Fibroblast of mammary gland (primary cell): ENCODE measurements around the gene KCNS1.

Experiments
- DNase-seq: peaks from one replicate; pipeline ENCODE4 v3.0.0-alpha.2; 2010; ENCODE audit warnings: low read depth
- H3K4me3 ChIP-seq: 2 replicates; pipeline ENCODE4 v1.5.1; 2011; ENCODE audit warnings: low read depth, mild to moderate bottlenecking, low read length, moderate library complexity; ENCODE audit not compliant: control insufficient read depth
- TF ChIP-seq, protein P1 (sequence below): conservative IDR thresholded peaks from 2 replicates; pipeline ENCODE4 v1.5.1; 2011; ENCODE audit warnings: low read depth, low read length, inconsistent platforms; ENCODE audit not compliant: control insufficient read depth, insufficient read depth

Gene KCNS1

GRCh38 chr20:45061244-45061643 lies 39.7 kb downstream of the KCNS1 start:
- H3K4me3 ChIP-seq: no peak overlapping the region
- TF ChIP-seq, protein P1, sequence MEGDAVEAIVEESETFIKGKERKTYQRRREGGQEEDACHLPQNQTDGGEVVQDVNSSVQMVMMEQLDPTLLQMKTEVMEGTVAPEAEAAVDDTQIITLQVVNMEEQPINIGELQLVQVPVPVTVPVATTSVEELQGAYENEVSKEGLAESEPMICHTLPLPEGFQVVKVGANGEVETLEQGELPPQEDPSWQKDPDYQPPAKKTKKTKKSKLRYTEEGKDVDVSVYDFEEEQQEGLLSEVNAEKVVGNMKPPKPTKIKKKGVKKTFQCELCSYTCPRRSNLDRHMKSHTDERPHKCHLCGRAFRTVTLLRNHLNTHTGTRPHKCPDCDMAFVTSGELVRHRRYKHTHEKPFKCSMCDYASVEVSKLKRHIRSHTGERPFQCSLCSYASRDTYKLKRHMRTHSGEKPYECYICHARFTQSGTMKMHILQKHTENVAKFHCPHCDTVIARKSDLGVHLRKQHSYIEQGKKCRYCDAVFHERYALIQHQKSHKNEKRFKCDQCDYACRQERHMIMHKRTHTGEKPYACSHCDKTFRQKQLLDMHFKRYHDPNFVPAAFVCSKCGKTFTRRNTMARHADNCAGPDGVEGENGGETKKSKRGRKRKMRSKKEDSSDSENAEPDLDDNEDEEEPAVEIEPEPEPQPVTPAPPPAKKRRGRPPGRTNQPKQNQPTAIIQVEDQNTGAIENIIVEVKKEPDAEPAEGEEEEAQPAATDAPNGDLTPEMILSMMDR: no peak
- DNase-seq: peak; percentile 90

DNA sequence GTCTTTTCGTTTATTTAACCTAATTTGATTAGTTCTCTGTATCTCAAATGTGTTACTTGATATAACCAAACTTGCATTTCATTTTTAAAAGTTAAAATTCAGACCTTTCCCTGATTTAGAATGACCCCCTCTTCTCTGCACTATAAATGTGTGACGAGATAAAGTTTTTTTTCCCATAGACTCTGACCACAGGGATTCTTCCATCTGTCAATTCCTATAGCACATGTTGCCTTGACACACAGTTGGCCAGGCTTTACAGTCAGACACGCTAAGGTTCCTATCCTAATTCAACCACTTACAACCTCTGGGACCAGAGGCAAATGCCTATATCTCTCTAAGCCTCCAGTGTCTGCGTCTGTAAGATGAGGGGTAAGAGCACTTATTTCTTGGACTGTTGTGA lies 40.6 kb downstream of the KCNS1 start:
- DNase-seq: no peak
- TF ChIP-seq, protein P1: no peak
- H3K4me3 ChIP-seq: no peak overlapping the region

DNA sequence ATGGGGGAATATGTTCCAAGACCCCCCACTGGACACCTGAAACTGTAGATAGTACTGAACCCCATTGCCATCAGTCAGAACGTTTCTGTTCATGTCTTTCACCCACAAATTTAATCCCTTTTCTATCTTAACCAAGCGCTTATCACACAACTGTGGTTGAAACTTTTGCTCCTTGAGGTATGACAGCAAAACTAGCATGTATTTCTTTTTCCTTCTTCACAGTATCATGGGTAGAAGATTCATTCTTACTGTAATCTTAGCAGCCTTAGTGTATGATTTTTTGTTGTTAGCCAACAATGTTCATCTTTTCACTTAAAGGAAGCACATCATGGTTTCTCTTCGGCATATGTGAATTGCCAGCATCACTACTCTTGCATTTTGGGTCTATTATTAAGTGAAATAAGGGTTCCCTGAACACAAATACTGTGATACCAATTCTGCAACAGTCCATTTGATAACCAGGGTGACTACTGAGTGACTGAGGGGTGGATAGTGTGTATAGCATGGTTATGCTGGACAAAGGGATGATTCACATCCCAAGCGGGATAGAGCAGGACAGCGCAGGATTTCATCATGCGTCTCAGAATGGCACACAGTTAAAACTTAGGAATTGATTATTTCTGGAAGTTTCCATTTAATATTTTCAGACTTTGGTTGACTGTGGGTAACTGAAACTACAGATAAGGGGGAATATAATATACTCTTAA lies 41.8 kb downstream of the KCNS1 start:
- DNase-seq: peak; percentile 71
- TF ChIP-seq, protein P1: no peak
- H3K4me3 ChIP-seq: no peak overlapping the region

GRCh38 chr20:45058168-45058850 lies 42.6 kb downstream of the KCNS1 start:
- TF ChIP-seq, protein P1: no peak
- H3K4me3 ChIP-seq: no peak overlapping the region
- DNase-seq: no peak

- no peak overlapping the region for H3K4me3 ChIP-seq
- no peak for DNase-seq
- TF ChIP-seq, protein P1: no peak
These were observed 44.3 kb downstream of the KCNS1 start for GRCh38 chr20:45056473-45057173.

DNA sequence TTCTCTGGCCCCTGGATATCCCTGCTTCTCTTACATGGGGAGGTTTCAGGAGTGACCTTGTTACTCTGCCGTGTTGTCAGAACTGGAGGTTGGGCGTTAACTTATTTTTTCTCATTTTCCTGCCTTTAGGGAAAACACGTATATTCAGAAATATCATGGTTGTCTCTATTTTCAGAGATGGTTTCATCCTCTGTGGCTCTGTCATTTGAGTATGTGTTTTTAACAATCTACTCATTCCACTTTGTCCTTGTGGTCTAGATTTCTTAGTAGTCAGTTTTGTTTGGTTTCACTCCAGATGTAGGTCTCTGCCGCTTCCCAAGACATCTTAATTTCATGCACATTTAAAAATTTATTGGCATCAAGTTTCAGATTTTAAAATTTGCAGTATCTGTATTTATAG lies 45.9 kb downstream of the KCNS1 start:
- DNase-seq: no peak

More for the DNA sequence above, 45.9 kb downstream of the KCNS1 start:
- no peak overlapping the region for H3K4me3 ChIP-seq
- TF ChIP-seq, protein P1: no peak
